Jurkat, Clone E6-1 (cell line): Measurements from ENCODE around the gene TBC1D32.
"Not testable (repeated sequence)": the region's sequence is repeated elsewhere in the genome, so short reads cannot be mapped to it uniquely, and the experiment has no call there.

Experiments used
- DNase-seq: peaks from one replicate; pipeline ENCODE4 v3.0.0-alpha.2; 2011; ENCODE audit warnings: low read depth, low spot score
- H3K4me3 ChIP-seq: 2 replicates; pipeline ENCODE4 v1.5.1; 2011; ENCODE audit warnings: mild to moderate bottlenecking, low read length, control low read depth, moderate library complexity

TBC1D32 gene

DNA sequence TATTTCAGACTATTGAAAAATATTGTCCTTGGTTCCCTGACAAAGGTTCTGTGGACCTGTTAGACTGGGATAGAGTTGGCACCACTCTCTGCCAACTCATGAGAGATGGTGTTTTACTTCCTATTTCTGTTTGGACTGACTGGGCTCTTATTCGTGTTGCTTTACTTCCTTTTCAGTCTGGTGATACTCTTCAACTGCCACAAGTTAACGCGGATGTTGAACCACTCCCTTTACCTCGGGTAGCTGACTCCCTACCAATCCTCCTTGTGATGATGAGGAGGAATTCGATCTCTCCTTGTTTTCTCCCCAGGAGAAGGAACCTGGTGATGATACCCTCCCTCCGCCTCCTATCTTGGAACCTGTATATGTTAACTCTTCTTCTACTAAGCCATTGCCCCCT lies 291.1 kb downstream of the TBC1D32 start:
- H3K4me3 ChIP-seq, DNase-seq: not testable (repeated sequence)

DNA sequence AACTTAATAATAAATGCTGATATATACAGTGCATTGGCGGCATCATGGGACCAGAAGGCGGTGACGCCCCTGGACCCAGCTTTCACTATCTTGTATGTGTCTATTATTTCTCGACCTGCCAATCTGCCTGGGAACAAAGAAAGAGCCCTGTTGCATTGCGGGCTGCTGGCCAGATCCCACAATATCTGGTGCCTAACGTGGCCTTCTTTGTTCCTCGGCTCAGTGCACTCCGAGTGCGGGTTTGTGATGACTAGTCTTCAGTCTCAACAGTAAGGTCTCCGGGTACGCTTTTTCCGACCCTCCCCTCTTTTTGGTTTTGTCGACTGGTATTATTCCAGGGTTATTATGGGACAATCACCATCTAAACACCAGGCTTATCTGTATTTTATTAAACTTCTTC lies 291.5 kb downstream of the TBC1D32 start:
- no peak overlapping the region for H3K4me3 ChIP-seq
- no peak for DNase-seq

DNA sequence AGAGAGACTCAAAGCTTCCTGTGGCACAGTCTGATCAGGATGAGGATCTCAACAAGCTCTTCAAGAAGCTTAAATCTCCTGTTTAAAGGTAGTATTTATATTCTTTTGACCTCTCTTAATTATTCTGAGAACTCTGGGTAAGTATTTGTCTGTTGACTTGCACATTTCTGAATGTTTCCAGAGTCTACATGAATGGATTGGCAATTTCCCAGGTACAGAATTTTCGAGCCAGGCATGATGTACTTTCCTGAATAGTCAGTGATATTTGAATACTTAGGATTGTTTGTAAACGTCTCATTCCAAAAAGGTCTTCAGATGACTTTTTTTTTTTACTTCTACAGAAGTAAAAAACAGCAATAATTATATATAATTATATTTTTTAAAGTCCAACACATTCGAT lies 293.4 kb downstream of the TBC1D32 start:
- no peak for DNase-seq
- no peak overlapping the region for H3K4me3 ChIP-seq

GRCh38 chr6:121033091-121033490 lies 301.2 kb downstream of the TBC1D32 start:
- no peak for DNase-seq
- no peak overlapping the region for H3K4me3 ChIP-seq

GRCh38 chr6:121032268-121033006 lies 301.8 kb downstream of the TBC1D32 start:
- H3K4me3 ChIP-seq, result no peak overlapping the region
- DNase-seq, result no peak
